Small intestine (tissue), 7 donors: ENCODE results near the gene RRP12. TPM values are rescaled to one million over a fixed set of nuclear protein-coding genes. Genes with fewer than 3 reads are reported as not detected.

ENCODE experiments used
- DNase-seq, 2 donors: peaks; one replicate each; pipeline versions ENCODE4 v3.0.0 to v3.0.0-alpha.2; 2013
- FAIRE-seq: peaks from 2 replicates; lab custom pipeline; 2012; peaks lifted over from hg19 to GRCh38; lab: Jason Lieb, UNC
- H3K27ac ChIP-seq, 3 donors: one replicate each; pipeline ENCODE4 v1.5.1; 2013; ENCODE audit warnings: low read length in 2 of 3, mild to moderate bottlenecking in 2 of 3, control low read depth in 1 of 3, inconsistent platforms in 1 of 3, low read depth in 1 of 3, moderate library complexity in 1 of 3
- H3K27me3 ChIP-seq, 3 donors: one replicate each; pipeline ENCODE4 v1.6.1; 2013; ENCODE audit warnings: low read length in 3 of 3, inconsistent platforms in 1 of 3; ENCODE audit not compliant: control insufficient read depth in 3 of 3, insufficient read depth in 3 of 3
- H3K36me3 ChIP-seq, 3 donors: one replicate each; pipeline ENCODE4 v1.6.1; 2013; ENCODE audit warnings: low read length in 3 of 3, inconsistent platforms in 1 of 3, low read depth in 1 of 3, mild to moderate bottlenecking in 1 of 3, moderate library complexity in 1 of 3; ENCODE audit not compliant: control insufficient read depth in 3 of 3, insufficient read depth in 2 of 3
- H3K4me1 ChIP-seq, 3 donors: one replicate each; pipeline ENCODE4 v1.6.1; 2013; ENCODE audit warnings: low read length in 2 of 3, inconsistent platforms in 1 of 3, low read depth in 1 of 3, mild to moderate bottlenecking in 1 of 3, moderate library complexity in 1 of 3; ENCODE audit not compliant: control insufficient read depth in 3 of 3, insufficient read depth in 2 of 3
- H3K4me3 ChIP-seq, 3 donors: one replicate each; pipeline ENCODE4 v1.5.1; 2013; ENCODE audit warnings: low read length in 3 of 3, control low read depth in 1 of 3, inconsistent platforms in 1 of 3, low read depth in 1 of 3, mild to moderate bottlenecking in 1 of 3, moderate library complexity in 1 of 3
- H3K9me3 ChIP-seq, 2 donors: one replicate each; pipeline ENCODE4 v1.6.1; 2013; ENCODE audit warnings: low read depth in 1 of 2, low read length in 1 of 2; ENCODE audit not compliant: control insufficient read depth in 2 of 2, insufficient read depth in 1 of 2
- WGBS, 3 donors: extraction: QIAGEN DNeasy Blood & Tissue Kit; methylation state at CpG; one replicate each; pipeline ENCODE4 v1.1.7; 2013; 5-methylcytosine and 5-hydroxymethylcytosine counted together
- polyA plus RNA-seq, 4 donors: library from polyadenylated mRNA; stranded (reverse) in 3 of 4; unstranded in 1 of 4; fragments of 200-250 nt in 3 of 4; fragments of 120-200 nt in 1 of 4; gene quantifications; one replicate each; pipeline versions ENCODE4 v1.2.1 to v1.2.3, GENCODE V29; 2013
- donor health status: healthy with polysubstance abuse.
- donor health status: control.
- donor health status: control.
- donor health status: Bipolar disorder and iron deficiency.
- donor health status: healthy.

RRP12 gene
- polyA plus RNA-seq, 4 donors, result 6.0 to 24.5 (median 12.5) TPM

DNA sequence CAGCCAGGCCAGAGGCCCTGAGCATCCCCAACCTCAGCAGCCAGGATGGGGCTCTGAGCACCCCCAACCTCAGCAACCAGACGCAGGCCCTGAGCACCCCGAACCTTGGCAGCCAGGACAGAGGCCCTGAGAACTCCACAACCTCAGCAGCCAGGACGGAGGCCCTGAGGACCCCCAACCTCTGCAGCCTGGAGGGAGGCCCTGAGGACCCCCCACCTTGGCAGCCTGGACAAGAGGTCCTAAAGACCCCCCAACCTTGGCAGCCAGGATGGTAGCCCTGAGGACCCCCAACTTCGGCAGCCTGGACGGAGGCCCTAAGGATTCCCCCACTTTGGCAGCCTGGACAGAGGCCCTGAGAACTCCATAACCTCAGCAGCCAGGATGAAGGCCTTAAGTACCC, 17.0 kb downstream of the RRP12 start:
- WGBS, 3 donors, result 95 to 100% (median 96%) methylated on average over 5 of the region's 5 CpGs
- H3K27me3 ChIP-seq, result no peaks in the 10 kb centered on the region
- H3K36me3 ChIP-seq, result peaks cover 0 to 79% (median 8%) of the 10 kb centered on the region in 3 donors
- no peak overlapping the region for H3K27ac ChIP-seq
- H3K4me1 ChIP-seq, result peaks cover 0 to 24% (median 4%) of the 10 kb centered on the region in 3 donors
- no peak for DNase-seq
- no peaks in the 10 kb centered on the region for H3K9me3 ChIP-seq
- H3K4me3 ChIP-seq, result no peak overlapping the region
- FAIRE-seq, result no peak

DNA sequence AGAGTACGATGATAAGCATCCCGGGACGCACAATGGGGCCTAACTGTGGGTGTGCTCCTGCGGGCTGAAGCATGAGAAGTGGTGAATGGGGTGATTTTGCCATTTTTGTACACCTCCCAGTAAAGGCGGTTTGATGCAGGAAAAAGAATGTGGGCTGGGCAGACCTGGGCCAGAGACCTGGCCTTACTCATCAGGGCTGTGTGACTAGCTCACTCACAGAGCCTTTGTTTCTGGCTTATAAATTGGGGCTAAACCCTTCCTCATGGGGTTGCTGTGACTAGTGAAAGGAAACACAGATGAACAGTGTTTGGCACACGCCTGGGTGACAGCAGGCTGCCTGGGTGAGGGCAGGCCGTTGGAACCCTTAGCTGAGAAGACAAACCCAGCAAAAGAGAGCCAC, 18.0 kb downstream of the RRP12 start:
- Histone ChIP-seq H3K27me3 (no peaks in the 10 kb centered on the region), H3K4me3 (no peak overlapping the region), H3K36me3 (peaks cover 0 to 76% (median 4%) of the 10 kb centered on the region in 3 donors), H3K27ac (no peak overlapping the region), H3K9me3 (no peaks in the 10 kb centered on the region), H3K4me1 (peaks cover 0 to 28% (median 4%) of the 10 kb centered on the region in 3 donors)
- whole genome bisulfite sequencing, 3 donors, result 86 to 92% (median 88%) methylated on average over 7 of the region's 7 CpGs
- DNase-seq, result no peak
- no peak for FAIRE-seq

DNA sequence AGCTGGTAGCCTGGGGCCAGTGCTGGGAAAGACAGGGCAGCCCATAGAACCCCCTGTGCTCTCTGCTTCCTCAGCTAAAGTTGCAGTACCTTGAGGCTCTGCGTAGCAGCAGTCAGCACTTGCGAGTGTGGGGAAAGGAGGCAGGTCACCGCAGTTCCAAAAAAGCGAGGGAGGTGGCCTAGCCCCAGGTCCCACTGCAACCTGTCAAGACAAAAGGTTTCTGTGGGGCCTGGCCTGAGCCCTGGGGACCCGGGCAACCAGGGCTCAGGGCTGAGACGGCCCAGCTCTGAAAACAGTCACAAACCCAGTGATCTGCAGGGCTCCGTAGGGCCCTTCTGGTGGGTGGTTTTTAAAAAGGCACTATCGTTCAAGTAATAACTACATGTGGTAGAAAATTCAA, 19.5 kb downstream of the RRP12 start:
- Histone ChIP-seq H3K27me3 (no peaks in the 10 kb centered on the region), H3K27ac (peak overlapping the region in 1 of 3 donors; percentile 91), H3K4me1 (peaks cover 0 to 28% (median 4%) of the 10 kb centered on the region in 3 donors), H3K9me3 (no peaks in the 10 kb centered on the region), H3K4me3 (no peak overlapping the region), H3K36me3 (peaks cover 0 to 80% (median 4%) of the 10 kb centered on the region in 3 donors)
- no peak for FAIRE-seq
- WGBS, 3 donors, result 82 to 94% (median 93%) methylated on average over 8 of the region's 8 CpGs
- peak in 1 of 2 donors; percentile 21 for DNase-seq

DNA sequence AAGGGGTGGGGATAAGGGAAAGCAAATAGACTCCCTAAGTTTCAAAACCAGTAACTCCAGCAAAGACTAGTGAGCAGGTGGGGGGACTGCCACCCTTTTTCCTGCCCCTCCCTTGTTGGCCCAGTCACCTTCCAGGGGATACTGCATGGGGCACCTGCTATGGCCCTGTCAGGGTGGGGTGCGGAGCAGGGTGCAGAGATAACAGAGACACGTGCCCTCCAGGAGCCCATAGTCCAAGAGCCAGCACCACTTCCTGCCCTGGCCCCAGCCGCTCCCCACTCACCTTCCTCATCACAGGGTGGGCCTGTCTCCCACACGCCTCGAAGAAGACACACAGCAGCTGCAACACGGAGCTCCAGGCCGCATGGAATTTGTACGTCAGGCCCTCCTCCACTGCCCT, 20.6 kb downstream of the RRP12 start:
- H3K27ac ChIP-seq, result peak overlapping the region; percentile 76 to 91 (median 85)
- 7 to 74% (median 51%) methylated on average over 8 of the region's 8 CpGs for WGBS, 3 donors
- H3K4me3 ChIP-seq, result no peak overlapping the region
- H3K9me3 ChIP-seq, result no peaks in the 10 kb centered on the region
- FAIRE-seq (no peak), DNase-seq (peak; percentile 93 to 95)
- H3K27me3 ChIP-seq, result no peaks in the 10 kb centered on the region
- peaks cover 0 to 28% (median 4%) of the 10 kb centered on the region in 3 donors for H3K4me1 ChIP-seq
- H3K36me3 ChIP-seq, result peaks cover 0 to 79% (median 6%) of the 10 kb centered on the region in 3 donors

DNA sequence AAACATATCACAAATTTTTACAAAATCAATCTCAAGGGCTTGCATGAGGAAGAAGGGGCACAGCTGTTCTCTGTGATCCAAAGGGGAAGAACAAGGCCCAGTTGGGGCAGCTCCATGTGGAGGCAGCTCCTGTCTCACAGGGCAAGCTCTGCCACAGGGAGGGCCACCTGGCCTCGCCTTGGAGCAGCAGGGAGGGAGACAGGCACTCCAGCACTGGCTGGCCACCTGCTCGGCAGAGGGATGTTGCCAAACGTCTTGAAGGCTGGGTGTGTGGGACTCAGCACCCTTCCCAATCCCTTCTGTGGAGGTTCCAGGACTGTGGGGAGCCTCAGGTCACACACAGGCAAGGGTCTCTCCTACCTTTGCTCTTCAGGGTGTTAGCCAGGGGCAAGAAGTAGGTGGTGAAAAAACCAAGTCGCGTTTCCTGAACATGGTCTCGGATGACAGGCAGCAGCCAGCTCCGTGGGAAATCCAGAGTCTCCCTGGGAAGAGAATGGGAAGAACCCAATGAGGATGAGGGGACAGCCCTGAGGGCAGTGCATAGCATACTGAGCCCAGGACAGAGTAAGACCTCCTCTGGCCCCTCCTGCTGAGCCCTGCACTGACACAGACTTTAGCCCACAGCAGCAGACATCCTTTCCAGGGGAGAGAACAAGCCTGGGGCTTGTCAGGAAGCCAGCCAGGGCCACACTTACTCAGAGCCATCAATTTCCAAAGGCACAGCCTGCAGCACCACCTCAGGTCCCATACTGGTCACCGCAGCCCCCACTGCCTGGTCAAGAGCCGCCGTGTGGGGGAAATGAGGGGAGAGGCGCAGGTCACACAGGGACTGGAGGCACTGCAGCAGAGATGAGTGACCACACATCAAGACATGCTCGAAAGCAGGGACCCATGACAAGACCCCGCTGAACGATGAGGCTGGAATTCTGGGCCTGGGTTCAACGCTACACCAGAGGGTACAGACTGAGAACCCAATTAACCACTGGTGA, 21.9 kb downstream of the RRP12 start:
- FAIRE-seq (no peak), DNase-seq (peak in 1 of 2 donors; percentile 29)
- 76 to 84% (median 80%) methylated on average over 15 of the region's 15 CpGs for WGBS, 3 donors
- Histone ChIP-seq H3K4me1 (peaks cover 0 to 28% (median 4%) of the 10 kb centered on the region in 3 donors), H3K36me3 (peaks cover 0 to 72% (median 6%) of the 10 kb centered on the region in 3 donors), H3K27ac (peak overlapping the region in 1 of 3 donors; percentile 91), H3K4me3 (no peak overlapping the region), H3K9me3 (no peaks in the 10 kb centered on the region), H3K27me3 (no peaks in the 10 kb centered on the region)

DNA sequence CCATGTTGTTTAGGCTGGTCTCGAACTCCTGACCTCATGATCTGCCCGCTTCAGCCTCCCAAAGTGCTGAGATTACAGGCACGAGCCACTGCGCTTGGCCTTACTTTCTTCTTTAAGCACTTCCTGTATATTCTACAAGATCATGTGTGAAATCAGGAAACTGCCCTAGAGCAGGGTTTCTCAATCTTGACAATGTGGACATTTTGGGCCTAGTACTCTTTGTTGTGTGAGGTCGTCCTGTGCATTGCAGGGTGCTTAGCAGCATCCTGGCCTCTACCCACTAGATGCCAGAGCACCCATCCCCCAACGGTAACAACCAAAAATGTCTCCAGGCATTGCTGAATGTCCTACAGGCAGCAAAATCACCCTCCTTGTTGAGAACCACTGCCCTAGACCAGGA, 24.7 kb downstream of the RRP12 start:
- Histone ChIP-seq H3K9me3 (no peaks in the 10 kb centered on the region), H3K36me3 (peaks cover 2 to 80% (median 5%) of the 10 kb centered on the region in 3 donors), H3K4me3 (no peak overlapping the region), H3K27me3 (no peaks in the 10 kb centered on the region), H3K27ac (no peak overlapping the region), H3K4me1 (peaks cover 0 to 24% (median 4%) of the 10 kb centered on the region in 3 donors)
- WGBS, 3 donors, result 82 to 92% (median 91%) methylated on average over 6 of the region's 6 CpGs
- DNase-seq (no peak), FAIRE-seq (no peak)

DNA sequence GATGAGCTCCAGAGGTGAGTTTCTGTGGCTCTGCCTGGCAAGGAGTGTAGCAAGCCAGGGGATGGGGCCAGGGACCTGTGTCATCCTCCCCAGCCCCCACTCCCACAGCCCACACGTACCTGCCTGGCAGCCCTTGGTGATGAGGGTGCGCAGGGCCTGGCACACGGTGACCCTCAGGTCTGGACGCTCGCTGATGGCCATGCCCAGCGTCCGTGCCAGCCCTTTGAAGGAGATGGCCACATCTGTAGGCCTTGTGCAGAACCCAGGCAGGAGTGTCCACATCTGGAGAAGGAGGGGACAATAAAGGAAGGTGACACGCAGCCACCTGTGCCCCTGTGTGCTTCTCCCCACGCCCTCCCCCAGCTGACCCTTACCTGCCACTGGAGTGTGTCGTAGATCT, 27.7 kb downstream of the RRP12 start:
- peaks cover 2 to 88% (median 5%) of the 10 kb centered on the region in 3 donors for H3K36me3 ChIP-seq
- no peak overlapping the region for H3K4me3 ChIP-seq
- no peaks in the 10 kb centered on the region for H3K4me1 ChIP-seq
- H3K27ac ChIP-seq, result no peak overlapping the region
- DNase-seq, result no peak
- FAIRE-seq, result no peak
- no peaks in the 10 kb centered on the region for H3K27me3 ChIP-seq
- H3K9me3 ChIP-seq, result no peaks in the 10 kb centered on the region
- 97 to 99% (median 97%) methylated on average over 9 to 10 of the region's 10 CpGs for WGBS, 3 donors

DNA sequence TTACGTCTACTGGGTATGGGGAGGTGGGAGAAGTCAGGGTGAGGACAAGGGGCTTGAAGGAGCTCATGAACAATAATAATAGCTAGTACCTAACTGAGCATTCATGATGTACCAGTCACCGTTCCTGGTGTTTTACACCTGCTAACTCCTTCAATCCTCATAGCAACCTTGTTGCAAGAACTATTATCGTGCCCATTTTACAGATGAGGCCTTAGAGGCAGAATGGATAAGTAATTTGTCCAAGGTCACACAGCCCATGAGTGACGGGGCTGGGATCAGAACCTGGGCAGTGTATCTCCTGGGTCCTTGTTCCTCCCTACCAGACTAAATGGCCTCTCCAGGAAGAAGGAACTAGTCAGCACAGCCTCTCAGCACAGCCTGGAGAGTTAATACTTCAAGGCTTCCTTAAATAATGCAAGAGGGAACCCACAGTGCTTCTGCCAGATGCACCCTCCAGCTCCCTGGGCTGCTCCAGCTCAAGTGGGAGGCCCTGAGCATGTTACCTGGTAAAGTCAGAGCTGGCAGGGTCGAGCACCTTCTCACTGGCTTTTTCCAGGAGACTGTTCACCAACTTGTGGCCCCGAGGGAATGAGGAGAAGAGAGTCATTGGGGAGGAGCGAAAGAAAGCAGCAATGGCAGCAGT, 28.8 kb downstream of the RRP12 start:
- FAIRE-seq, result no peak
- Histone ChIP-seq H3K9me3 (no peaks in the 10 kb centered on the region), H3K36me3 (peaks cover 2 to 87% (median 5%) of the 10 kb centered on the region in 3 donors), H3K27ac (no peak overlapping the region), H3K4me1 (no peaks in the 10 kb centered on the region), H3K27me3 (no peaks in the 10 kb centered on the region), H3K4me3 (no peak overlapping the region)
- no peak for DNase-seq
- 92 to 95% (median 95%) methylated on average over 7 of the region's 7 CpGs for WGBS, 3 donors
